Fibroblast of skin of left biceps (primary cell): Measurements from ENCODE around the gene NT5M.

Source experiments
- DNase-seq, 2 experiments: peaks; one replicate each; pipeline ENCODE4 v3.0.0-alpha.2; 2013; ENCODE audit warnings: low read depth in 2 of 2

Gene NT5M

DNA sequence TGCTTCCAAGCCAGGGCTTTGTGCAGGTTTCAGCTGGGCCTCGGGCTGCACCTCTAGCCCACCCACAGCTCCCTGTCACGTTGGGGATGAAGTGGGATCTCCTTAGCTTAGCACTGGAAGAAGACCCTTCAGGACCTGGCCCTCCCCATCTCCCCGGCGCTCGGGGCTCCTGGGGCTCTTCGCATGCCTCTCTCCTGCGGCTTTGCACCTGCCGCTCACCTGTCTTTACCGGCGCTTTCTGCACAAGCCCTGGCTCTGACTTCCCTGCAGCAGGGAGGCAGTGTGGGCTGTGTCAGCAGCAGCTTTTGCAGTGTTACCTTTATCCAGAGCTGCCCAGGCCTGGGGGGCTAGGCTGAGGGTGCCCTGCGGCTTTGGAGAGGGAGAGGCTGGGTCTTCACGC, 52.3 kb downstream of the NT5M start:
- no peak for DNase-seq

DNA sequence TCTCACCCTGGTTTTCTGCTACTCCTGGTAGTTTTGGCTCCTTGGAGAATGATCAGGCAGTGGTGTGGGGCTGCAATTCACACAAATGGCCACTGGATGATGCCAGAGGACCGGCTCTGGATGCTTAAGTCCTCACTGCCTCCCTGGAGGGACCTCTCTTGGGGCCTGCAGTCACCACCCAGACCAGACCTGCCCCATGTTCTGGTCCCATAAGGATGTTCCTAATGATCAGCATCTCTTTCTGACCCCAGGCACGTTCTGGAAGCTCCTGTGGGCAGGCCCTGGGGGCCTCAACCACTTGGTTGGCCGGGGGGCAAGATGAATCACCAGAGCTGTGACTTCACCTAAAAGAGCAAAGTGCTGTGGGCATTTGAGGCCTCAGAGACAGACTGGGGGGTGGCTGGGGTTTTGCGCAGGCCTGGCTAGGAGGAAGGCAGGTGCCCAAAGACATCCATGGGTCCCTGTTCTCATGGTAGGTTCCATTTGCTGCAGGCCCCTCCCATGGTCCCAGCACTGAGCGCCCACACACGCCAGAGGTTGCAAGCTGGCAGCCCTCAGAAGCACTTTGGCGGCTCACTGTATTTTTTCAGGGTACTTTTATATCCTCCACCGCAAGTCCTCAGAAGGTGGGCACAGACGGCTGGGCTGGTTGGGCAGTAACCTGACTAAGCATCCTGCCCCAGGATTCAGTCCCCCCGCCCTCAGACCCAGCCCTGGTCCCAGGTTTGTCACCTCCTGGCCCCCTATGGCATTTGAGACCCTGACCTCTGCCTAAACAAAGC, 53.2 kb downstream of the NT5M start:
- peak; percentile 41 to 47 for DNase-seq

DNA sequence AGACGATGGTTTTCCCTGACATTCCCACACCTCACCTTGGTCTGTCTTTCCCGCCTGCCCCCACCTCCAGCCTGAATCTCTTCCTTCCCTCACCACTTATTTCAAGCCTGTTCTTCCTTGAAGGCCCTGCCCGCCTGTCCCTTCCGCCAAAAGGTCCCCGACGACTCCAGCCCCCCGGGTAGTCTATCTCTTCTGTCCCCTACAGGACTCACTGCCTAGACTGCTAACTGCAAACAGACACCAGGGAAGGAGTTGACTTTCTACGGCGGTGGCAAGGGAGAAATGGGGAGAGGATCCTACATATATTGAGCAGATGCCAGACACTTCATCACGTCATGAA, 53.7 kb downstream of the NT5M start:
- DNase-seq: no peak

DNA sequence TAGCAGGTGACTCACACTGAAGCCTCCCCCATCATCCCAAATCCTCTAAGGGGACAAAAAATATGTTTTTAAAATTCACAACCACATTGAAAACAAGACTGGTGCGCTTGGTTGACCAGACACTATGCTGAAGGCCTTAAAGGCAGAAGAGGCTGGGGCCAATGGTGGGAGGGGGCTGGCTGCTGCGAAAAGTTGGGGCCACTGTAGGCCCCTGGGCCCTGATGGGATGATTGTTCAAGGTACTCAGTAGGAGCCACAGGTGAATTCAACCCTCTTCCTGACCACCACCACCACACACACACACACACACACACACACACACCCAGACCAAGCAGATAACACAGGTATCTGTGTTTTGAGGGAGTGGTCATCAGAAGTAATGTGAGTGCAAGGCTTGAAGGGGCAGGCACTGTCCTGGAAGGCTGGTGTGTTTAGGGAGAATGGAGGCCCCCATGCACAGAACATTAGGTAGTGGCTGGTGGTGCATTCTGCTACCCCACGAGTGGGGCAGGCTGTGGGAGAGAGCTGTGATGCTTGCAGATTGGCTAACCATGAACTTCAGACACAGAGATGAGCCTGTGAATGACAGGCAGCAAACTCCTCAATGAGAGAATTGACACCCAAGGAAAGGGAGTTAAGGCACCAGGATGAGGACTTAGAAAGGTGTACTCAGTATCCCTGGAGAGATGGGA, 55.0 kb downstream of the NT5M start:
- DNase-seq: no peak

DNA sequence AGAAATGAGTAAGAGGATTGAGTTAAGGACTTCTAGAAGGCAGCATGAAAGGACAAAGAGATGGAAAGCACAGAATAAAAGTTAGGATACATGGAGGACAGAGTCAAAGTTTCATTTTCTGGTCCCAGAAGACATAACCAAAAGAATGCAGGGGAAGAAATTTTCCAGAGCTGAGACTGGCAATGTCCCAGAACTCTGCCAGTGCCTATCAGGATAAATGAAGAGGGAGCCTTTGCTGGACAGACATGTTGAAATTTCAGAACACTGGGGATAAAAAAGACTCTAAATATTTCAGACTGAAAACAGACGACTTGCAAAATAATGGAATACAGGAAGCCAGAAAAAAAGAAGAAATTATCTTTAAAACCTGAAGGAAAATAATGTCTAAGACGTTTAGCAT, 55.7 kb downstream of the NT5M start:
- DNase-seq: no peak

DNA sequence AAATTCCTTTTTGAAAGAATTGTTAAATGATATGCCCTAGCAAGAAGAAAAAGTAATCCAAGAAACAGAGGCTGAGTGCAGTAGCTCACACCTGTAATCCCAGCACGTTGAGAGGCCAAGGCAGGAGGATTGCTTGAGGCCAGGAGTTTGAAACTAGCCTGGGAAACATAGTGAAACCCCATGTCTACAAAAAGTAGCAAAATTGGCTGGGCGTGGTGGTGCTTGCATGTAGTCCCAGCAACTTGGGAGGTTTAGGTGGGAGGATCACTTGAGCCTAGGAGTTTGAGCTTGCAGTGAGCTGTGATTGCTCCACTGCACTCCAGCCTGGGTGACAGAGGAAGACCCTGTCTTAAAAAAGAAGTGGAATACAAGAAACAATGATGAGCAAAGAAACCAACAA, 56.1 kb downstream of the NT5M start:
- DNase-seq: no peak

DNA sequence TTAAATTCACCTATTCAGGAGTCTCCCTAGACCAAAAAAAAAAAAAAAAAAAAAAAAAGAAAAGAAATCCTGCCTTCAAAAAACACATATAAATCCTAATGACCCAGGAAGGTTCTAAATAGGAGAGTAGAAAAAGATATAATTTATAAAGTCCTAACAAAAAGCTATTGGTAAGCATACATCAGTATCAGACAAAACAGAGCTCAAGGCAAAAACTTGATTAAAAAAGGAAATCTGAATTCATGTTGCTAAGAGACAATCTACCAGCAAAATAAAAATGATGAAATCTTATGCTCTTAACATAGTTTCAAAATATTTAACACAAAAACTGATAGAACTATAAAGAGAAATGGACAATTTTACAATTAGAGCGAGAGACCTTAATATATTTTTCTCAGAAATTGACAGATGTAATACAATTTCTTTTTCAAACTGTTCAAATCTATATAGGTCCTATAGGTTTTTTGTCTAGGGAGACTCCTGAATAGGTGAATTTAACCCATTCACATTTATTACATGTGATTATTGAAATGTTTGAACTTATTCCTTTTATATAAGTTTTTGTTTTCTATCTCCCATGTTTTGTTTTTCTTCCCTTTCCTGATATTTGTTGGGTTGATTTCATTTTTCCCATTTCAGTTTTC, 57.0 kb downstream of the NT5M start:
- no peak for DNase-seq

DNA sequence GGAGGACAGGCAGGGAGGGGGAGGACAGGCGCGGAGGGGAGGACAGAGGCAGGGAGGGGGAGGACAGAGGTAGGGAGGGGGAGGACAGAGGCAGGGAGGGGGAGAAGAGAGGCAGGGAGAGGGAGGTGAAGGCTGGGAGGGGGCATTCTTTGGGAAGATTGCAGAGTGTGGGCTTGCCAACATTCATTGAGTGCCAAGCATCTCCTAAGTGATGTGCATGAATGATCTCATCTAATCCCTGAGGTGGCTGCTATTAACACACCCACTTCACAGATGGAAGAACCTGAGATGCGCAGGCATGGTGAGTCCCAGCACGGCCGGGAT, 58.3 kb downstream of the NT5M start:
- no peak for DNase-seq

DNA sequence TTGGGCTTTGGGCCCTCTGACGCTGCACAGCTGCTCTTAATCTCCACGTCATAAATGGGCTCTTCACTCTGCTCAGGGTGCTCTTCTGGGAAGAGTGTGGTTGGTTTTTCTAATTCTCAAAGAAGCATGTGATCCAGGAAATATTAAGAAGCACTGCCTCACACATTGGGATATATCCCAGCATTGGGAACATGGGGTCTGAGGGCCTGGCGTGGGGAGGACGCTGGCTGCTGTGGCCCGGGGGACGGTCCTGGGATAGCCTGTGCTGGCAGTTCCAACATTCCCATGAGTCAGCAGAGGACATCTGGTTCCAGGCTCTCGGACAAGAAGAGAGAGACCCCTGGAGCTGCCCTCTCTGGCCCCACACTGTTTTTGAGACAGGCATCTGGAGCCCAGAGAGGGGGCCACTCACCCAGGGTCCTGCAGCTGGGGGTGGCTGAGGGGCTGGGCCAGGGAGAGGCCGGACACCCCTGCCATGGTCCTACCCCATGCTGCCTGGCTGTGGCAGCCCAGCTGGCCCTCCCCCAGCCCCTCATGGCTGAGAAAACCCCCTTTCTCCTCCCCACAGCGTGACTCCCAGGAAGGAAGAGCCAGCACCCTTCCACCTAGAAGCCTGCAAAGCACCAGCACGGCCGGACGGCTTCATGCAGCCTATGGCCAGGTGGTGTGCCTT, 58.8 kb downstream of the NT5M start:
- DNase-seq: no peak

DNA sequence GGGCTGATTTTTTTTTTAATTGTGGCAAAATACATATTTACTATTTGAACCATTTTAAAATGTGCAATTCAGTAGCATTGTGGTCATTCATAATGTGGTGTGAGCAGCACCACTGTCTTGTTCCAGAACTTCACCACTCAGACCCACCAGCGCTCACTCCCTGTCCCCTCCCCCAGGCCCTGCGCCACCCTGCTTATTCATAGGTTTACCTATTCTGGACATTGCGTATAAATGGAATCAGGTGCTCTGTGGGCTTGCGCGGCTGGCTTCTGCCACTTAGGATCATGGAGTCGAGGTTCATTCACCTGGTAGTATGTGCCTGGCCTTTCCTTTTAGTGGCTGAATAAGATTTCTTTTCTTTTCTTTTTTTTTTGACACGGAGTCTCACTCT, 59.4 kb downstream of the NT5M start:
- DNase-seq: no peak

DNA sequence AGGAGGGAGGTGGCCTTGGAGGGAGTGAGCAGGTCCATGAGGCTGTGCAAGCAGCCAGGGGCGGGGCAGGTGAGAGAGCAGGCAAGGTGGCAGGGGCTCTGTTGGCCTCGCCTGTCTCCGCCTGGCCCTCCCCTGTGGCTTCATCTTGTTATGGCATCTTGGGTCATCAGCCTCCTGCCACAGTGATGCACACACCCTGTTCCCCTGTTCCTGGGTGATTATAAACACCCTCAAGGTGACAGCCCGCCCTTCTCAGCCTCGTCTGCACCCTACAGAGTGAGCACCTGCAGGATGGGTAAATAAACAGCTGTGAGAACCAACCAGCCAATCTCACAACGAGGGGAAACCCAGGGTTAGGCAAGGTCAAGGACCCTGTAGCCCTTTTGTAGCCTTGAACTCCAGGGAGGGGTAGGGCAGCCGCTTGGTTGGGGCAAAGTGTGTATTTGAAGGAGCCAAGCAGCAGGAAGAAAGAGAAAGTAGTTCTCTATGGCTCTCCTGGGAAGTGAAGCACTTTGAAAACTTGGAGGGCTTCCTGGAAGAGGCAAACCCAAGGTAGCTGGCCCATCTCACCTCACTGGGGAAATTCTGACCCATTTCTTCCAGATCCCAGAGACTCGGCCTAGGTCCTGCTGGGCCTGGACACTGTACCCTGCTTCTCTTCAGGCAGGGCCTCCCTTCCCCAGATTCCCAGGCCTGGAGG, 60.6 kb downstream of the NT5M start:
- DNase-seq: no peak

DNA sequence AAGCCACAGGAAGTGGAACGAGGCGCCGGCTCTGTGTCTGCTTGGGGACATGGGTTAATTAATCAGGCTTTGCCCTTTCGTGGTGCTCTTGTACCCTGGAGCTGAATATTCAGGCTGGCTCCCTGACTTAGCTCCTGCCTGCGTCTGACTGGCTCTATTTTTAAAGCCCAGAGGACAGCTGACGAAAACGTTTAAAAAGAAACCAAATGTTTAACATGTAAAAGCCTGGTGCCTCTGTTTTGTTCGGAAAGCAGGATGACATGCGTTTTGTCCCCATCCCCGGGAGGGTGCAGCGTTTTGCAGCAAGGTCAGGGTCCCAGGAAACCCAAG, 61.1 kb downstream of the NT5M start:
- no peak for DNase-seq

DNA sequence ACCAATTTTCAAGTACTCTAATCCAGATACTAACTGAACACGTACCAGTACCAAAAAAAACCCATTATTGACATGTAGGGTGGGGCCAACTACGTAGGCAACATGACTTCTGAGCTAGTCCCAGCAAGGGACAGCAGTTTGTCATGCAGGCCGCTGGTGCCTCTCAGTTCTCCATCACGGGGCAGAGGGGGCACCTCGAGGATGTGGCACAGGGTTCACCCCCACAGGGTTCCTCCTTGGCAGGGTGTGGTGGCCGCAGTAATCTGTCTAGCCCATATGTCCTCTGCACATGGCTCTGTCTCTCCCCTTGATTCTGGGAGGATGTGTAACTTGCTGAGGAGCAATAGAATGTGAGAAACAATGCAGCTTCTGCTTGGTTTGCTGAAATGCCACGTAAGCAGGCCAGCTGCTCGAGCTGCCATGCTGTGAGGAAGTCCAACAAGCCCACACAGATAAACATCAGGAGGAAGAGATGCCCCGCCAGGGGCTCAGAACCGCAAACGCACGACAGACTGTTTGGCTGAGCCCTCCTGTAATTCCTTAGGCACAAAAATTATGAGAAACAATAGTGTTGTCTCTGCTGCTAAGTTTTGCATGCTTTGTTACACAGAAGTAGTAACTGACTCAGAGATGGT, 62.4 kb downstream of the NT5M start:
- no peak for DNase-seq

DNA sequence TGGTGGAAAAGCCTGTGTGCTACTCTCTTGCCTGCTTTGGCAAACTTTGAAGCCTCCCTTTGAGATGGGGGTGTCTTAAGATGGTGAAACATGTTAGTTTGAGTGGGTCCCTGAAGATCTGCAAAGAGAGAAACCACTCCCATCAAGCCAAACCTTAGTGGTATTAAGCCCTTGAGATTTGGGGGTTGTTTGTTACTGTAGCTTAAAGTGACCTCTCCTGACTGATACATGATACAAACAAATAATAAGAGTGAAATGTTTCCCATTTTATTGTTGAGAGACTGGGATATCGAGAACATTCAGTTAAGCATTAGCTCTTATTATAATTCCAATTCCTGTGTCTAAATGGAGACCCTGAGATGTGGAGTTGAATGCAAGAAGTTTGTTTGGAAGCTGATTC, 63.1 kb downstream of the NT5M start:
- no peak for DNase-seq

DNA sequence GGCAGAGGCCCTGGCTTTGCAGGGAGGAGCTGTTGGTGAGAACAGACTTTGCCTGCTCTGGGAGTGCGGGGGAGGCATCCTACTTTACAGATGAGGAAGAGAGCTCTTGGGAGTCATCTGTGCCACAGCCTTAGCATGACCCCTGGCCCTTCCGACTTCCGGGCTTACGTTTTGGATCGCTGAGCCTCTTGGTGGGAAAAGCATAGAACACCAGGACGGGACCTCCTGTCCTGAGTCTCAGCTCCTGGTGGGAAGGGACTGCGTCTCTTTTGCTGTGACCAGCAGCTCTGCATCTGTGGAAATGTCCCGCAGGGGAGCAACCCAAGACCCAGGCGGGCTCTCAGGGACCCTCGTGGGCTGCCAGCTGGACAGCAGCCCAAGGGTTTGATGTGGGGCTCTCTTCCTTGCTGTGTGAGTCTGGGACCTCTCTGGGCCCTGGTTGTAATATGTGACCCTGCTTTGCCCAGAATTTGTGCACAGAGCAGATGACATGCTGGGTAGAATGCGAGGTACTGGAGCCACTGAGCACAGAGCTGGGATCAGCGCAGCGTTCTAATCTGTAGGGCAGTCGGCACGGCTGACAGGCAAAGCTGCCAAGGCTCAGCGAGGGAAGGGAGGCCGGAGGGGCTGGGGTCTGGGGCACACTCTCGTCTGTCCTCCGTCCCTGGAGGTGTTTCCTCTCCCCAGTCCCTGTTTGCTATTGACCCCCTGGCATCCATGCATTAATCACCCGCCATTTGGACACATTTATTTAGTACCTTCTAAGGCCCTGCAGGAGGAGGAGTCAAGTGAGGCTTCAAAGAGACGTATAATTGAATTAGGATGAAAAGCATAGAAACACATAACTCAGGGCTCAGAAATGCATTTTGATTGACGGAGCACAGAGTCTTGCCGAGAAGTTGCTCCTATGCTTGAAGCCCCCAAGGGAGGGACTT, 64.0 kb downstream of the NT5M start:
- no peak for DNase-seq

DNA sequence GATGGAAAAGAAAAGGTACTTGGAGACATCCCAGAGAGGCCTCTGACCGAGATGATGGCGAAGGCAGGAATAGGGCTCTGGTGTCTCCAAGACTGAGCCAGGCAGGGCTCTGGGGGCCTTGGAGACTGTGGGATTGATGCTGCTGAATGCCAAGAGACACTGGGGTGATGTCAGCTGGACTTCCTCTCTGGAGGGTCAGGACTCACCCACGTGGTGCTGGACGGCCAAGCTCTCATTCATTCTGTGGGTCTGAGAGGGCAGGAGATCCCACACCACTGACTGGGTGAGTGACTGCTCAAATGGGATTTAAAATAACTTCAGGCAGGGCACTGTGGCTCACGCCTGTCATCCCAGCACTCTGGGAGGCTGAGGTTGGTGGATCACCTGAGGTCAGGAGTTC, 64.8 kb downstream of the NT5M start:
- DNase-seq: no peak

DNA sequence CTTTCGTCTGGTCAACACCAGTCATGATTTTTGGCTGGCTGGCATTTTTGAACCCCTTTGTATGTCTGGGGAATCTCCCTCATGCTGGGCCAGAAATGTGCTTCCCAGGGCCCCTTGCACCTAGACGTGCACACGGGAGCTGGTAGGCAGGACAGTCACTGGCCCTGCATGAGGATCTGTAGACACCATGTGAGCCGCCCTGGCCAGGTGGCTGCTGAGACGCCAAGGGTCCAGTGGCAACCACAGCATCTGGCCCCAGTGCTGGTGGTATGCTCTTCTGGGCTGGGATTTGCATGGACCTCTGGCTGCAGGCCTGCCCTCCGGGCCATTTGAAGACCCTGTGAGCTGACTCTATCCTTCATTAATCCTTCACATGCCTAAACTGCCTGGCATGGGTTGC, 67.5 kb downstream of the NT5M start:
- DNase-seq: no peak

DNA sequence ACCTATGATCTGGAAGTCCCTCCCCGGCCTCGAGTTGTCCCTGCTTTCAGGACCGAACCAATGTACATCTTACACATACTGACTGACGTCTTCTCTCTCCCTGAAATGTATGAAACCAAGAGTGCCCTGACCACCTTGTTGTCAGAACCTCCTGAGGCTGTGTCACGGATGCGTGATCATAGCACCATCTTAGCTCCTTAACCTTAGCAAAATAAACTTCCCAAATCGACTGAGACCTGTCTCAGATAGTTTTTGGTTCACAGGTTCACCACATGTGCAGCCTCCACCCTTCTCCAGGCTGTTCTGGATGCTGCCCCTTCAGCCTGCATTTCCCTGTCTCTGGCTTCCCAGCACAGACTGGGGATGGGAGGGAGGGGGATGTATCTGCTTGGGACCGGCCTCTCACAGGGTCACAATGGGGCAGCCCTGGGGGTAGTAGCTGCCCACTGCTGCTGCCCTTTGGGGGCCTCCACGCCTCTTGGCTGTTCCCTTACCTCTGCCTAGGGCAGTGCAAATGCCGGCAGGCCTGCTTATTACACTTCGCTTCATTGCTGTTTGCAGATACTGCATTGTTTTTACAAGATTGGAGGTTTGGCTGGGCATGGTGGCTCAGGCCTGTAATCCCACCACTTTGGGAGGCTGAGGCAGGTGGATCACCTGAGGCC, 69.8 kb downstream of the NT5M start:
- DNase-seq: no peak

DNA sequence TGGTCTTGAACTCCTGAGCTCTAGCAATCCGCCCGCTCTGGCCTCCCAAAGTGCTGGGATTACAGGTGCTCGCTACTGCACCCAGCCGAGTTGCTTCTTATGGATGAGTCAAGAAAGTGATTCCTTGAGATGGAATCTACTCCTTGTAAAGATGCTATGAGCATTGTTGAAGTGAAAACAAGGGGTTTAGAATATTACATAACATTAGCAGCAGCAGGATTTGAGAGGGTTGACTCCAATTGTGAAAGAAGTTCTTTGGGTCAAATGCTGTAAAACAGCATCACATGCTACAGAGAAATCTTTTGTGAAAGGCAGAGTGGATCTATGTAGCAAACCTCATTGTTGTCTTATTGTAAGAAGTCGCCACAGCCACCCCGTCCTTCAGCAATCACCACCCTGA, 72.7 kb downstream of the NT5M start:
- DNase-seq: no peak

DNA sequence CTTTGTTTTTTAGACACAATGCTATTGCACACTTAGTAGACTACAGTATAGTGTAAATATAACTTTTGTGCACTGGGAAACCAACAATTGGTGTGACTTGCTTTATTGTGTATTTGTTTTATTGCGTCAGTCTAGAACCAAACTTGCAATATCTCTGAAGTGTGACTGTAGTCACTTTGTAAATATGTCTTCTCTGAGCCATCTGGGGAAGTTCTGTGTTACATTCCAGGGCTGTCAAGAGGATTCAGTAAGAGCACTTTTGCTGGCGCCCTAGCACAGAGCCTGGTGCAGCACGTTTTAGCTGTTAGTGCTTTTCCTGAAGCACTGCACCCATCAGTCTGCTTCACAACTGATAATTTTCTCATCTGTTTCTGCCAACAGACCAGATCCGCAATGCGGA, 73.2 kb downstream of the NT5M start:
- no peak for DNase-seq
